H9 (cell line): ENCODE data around the gene YIPF5. TPM values are rescaled to one million over a fixed set of nuclear protein-coding genes. Genes with fewer than 3 reads are reported as not detected.

ENCODE experiments used
- DNase-seq: peaks from one replicate; pipeline ENCODE4 v3.0.0-alpha.2; 2017
- H2AFZ ChIP-seq: one replicate; pipeline ENCODE4 v1.6.1; 2013; ENCODE audit warnings: mild to moderate bottlenecking, low read length, control low read depth, moderate library complexity
- H2AK5ac ChIP-seq: 2 replicates; pipeline ENCODE4 v1.6.1; 2013; ENCODE audit warnings: low read length, control low read depth, mixed read lengths; ENCODE audit not compliant: insufficient read length
- H2BK120ac ChIP-seq: one replicate; pipeline ENCODE4 v1.6.1; 2013; ENCODE audit warnings: low read depth, mild to moderate bottlenecking, low read length, control low read depth, inconsistent platforms; ENCODE audit not compliant: poor library complexity, severe bottlenecking
- H2BK12ac ChIP-seq: 2 replicates; pipeline ENCODE4 v1.6.1; 2013; ENCODE audit warnings: low read length, control low read depth, mixed read lengths, low read depth; ENCODE audit not compliant: insufficient read length
- H2BK15ac ChIP-seq: 2 replicates; pipeline ENCODE4 v1.6.1; 2013; ENCODE audit warnings: low read depth, low read length, control low read depth
- H2BK20ac ChIP-seq: one replicate; pipeline ENCODE4 v1.6.1; 2013; ENCODE audit warnings: low read depth, mild to moderate bottlenecking, low read length, control low read depth, inconsistent platforms; ENCODE audit not compliant: poor library complexity, severe bottlenecking
- H2BK5ac ChIP-seq: 2 replicates; pipeline ENCODE4 v1.6.1; 2013; ENCODE audit warnings: low read length, control low read depth, mixed read lengths; ENCODE audit not compliant: insufficient read length
- H3K14ac ChIP-seq: 2 replicates; pipeline ENCODE4 v1.6.1; 2013; ENCODE audit warnings: low read length, control low read depth; ENCODE audit not compliant: insufficient read depth
- H3K18ac ChIP-seq: 2 replicates; pipeline ENCODE4 v1.6.1; 2013; ENCODE audit warnings: low read depth, mild to moderate bottlenecking, mixed read lengths, low read length, control low read depth; ENCODE audit not compliant: insufficient read length
- H3K23ac ChIP-seq: 2 replicates; pipeline ENCODE4 v1.6.1; 2013; ENCODE audit warnings: low read length, control low read depth, mixed read lengths, low read depth; ENCODE audit not compliant: insufficient read length
- H3K23me2 ChIP-seq: 2 replicates; pipeline ENCODE4 v1.6.1; 2013; ENCODE audit warnings: low read depth, mild to moderate bottlenecking, mixed read lengths, low read length, control low read depth; ENCODE audit not compliant: insufficient read length, poor library complexity, severe bottlenecking
- H3K27ac ChIP-seq: 2 replicates; pipeline ENCODE4 v1.5.1; 2013; ENCODE audit warnings: low read length, control low read depth, mixed read lengths, low read depth; ENCODE audit not compliant: insufficient read length
- H3K27me3 ChIP-seq: 2 replicates; pipeline ENCODE4 v1.6.1; 2013; ENCODE audit warnings: low read length, control low read depth, inconsistent platforms; ENCODE audit not compliant: insufficient read depth
- H3K4ac ChIP-seq: 2 replicates; pipeline ENCODE4 v1.6.1; 2013; ENCODE audit warnings: low read depth, mild to moderate bottlenecking, control low read depth, inconsistent platforms, low read length, moderate library complexity
- H3K4me1 ChIP-seq: 2 replicates; pipeline ENCODE4 v1.6.1; 2013; ENCODE audit warnings: low read length, control low read depth, inconsistent platforms; ENCODE audit not compliant: insufficient read depth
- H3K4me2 ChIP-seq: 2 replicates; pipeline ENCODE4 v1.6.1; 2013; ENCODE audit warnings: low read length, control low read depth, mixed read lengths; ENCODE audit not compliant: insufficient read length, insufficient read depth
- H3K56ac ChIP-seq: 2 replicates; pipeline ENCODE4 v1.6.1; 2013; ENCODE audit warnings: low read depth, mild to moderate bottlenecking, mixed read lengths, low read length, control low read depth; ENCODE audit not compliant: insufficient read length
- H3K79me1 ChIP-seq: 2 replicates; pipeline ENCODE4 v1.6.1; 2013; ENCODE audit warnings: low read depth, mild to moderate bottlenecking, moderate library complexity, low read length, control low read depth, inconsistent platforms; ENCODE audit not compliant: insufficient read depth, poor library complexity, severe bottlenecking
- H3K79me2 ChIP-seq: 2 replicates; pipeline ENCODE4 v1.6.1; 2013; ENCODE audit warnings: low read length, control low read depth, inconsistent platforms; ENCODE audit not compliant: insufficient read depth
- H3K9ac ChIP-seq: 2 replicates; pipeline ENCODE4 v1.6.1; 2013; ENCODE audit warnings: low read length, control low read depth, mixed read lengths; ENCODE audit not compliant: insufficient read length; ENCODE audit errors: extremely low read depth
- H3K9me3 ChIP-seq: one replicate; pipeline ENCODE4 v1.6.1; 2013; ENCODE audit warnings: low read depth, low read length, inconsistent platforms; ENCODE audit not compliant: control insufficient read depth
- H3T11ph ChIP-seq: one replicate; pipeline ENCODE4 v1.6.1; 2013; ENCODE audit warnings: mild to moderate bottlenecking, low read length, control low read depth, inconsistent platforms
- H4K20me1 ChIP-seq: one replicate; pipeline ENCODE4 v1.6.1; 2013; ENCODE audit not compliant: control insufficient read depth, insufficient read length, insufficient read depth
- H4K5ac ChIP-seq: 2 replicates; pipeline ENCODE4 v1.6.1; 2013; ENCODE audit warnings: low read depth, mild to moderate bottlenecking, mixed read lengths, low read length, control low read depth; ENCODE audit not compliant: insufficient read length
- H4K8ac ChIP-seq: replicated peaks from 2 replicates; pipeline ENCODE4 v1.6.1; 2013; ENCODE audit warnings: low read length, control low read depth, mixed read lengths, low read depth; ENCODE audit not compliant: insufficient read length
- H4K91ac ChIP-seq: 2 replicates; pipeline ENCODE4 v1.6.1; 2013; ENCODE audit warnings: low read depth, mild to moderate bottlenecking, moderate library complexity, mixed read lengths, low read length, control low read depth; ENCODE audit not compliant: insufficient read length
- H3K27ac Mint-ChIP-seq, 3 experiments: 2 replicates in 2 of 3; 3 replicates in 1 of 3; pipeline ENCODE4 v1.8.0; 2020 to 2021; ENCODE audit warnings: mixed read lengths in 3 of 3, mild to moderate bottlenecking in 1 of 3, moderate library complexity in 1 of 3
- H3K27me3 Mint-ChIP-seq: 2 replicates; pipeline ENCODE4 v1.8.0; 2021; ENCODE audit warnings: low read depth, mild to moderate bottlenecking, moderate library complexity, mixed read lengths
- H3K36me3 Mint-ChIP-seq, 3 experiments: 2 replicates in 2 of 3; 3 replicates in 1 of 3; pipeline ENCODE4 v1.8.0; 2020 to 2021; ENCODE audit warnings: low read depth in 3 of 3, mixed read lengths in 3 of 3; ENCODE audit not compliant: insufficient read depth in 1 of 3
- H3K4me1 Mint-ChIP-seq, 2 experiments: 2 replicates each; pipeline ENCODE4 v1.8.0; 2020; ENCODE audit warnings: mixed read lengths in 2 of 2
- H3K4me3 Mint-ChIP-seq, 2 experiments: 2 replicates in 1 of 2; 3 replicates in 1 of 2; pipeline ENCODE4 v1.8.0; 2020 to 2021; ENCODE audit warnings: mild to moderate bottlenecking in 2 of 2, mixed read lengths in 2 of 2, moderate library complexity in 1 of 2
- H3K9me3 Mint-ChIP-seq, 2 experiments: 2 replicates in 1 of 2; 3 replicates in 1 of 2; pipeline ENCODE4 v1.8.0; 2020; ENCODE audit warnings: mild to moderate bottlenecking in 2 of 2, mixed read lengths in 2 of 2, moderate library complexity in 1 of 2
- WGBS: extraction: QIAGEN DNeasy Blood & Tissue Kit; methylation state at CpG from one replicate; pipeline ENCODE4 v1.1.7; 2013; ENCODE audit warnings: missing lambda C conversion rate, low lambda C conversion rate, mixed read lengths; ENCODE audit not compliant: insufficient read length; ENCODE audit errors: extremely low coverage; 5-methylcytosine and 5-hydroxymethylcytosine counted together
- total RNA-seq: library from RNA; stranded (reverse); gene quantifications from 2 replicates; pipeline ENCODE4 v1.2.1, GENCODE V29; 2021
- TF ChIP-seq, protein P1 (sequence below): fragments of 200-600 bp; sonication (generic); conservative IDR thresholded peaks from 3 replicates; pipeline ENCODE4 v1.8.0; 2021; ENCODE audit warnings: antibody characterized with exemption, mild to moderate bottlenecking

The YIPF5 gene
- total RNA-seq, 1 experiment from 2014 or later, result 44.6 TPM

DNA sequence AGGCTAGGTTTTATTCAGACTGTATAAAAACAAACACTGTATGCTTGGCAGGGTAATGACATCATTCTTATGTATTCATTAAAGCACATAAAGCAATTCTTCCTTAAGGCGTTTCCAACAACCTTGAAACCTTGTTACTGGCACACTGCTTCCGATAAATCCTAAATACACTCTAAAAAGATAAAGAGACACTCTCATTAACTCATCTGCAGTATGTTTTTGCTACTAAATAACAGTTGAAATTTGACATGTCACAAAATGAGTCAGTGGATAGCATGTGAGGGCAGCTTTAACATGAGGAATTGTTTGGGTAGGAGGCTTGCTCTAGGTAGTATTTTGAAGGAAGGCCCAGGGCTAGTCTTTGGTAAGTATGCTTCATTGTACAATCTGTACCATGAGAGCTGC, 13.7 kb downstream of the YIPF5 start:
- Mint-ChIP-seq H3K36me3 (peaks cover 11 to 20% (median 19%) of the 10 kb centered on the region in 3 experiments; a peak in 6 of 7 replicates), H3K4me3 (no peak overlapping the region), H3K4me1 (no peaks in the 10 kb centered on the region), H3K27me3 (no peaks in the 10 kb centered on the region), H3K27ac (no peak overlapping the region), H3K9me3 (no peaks in the 10 kb centered on the region)
- H2BK15ac ChIP-seq, result no peak overlapping the region
- no peaks in the 10 kb centered on the region for H3K23me2 ChIP-seq
- H3K4me1 ChIP-seq, result no peaks in the 10 kb centered on the region
- no peak overlapping the region for H2BK20ac ChIP-seq
- no CpG with 5 or more reads among the region's 2 CpGs for WGBS
- TF ChIP-seq, protein P1, sequence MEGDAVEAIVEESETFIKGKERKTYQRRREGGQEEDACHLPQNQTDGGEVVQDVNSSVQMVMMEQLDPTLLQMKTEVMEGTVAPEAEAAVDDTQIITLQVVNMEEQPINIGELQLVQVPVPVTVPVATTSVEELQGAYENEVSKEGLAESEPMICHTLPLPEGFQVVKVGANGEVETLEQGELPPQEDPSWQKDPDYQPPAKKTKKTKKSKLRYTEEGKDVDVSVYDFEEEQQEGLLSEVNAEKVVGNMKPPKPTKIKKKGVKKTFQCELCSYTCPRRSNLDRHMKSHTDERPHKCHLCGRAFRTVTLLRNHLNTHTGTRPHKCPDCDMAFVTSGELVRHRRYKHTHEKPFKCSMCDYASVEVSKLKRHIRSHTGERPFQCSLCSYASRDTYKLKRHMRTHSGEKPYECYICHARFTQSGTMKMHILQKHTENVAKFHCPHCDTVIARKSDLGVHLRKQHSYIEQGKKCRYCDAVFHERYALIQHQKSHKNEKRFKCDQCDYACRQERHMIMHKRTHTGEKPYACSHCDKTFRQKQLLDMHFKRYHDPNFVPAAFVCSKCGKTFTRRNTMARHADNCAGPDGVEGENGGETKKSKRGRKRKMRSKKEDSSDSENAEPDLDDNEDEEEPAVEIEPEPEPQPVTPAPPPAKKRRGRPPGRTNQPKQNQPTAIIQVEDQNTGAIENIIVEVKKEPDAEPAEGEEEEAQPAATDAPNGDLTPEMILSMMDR, result no peak
- H3K79me1 ChIP-seq, result no peaks in the 10 kb centered on the region
- no peaks in the 10 kb centered on the region for H3K9me3 ChIP-seq
- H3K4me2 ChIP-seq, result no peak overlapping the region
- no peak overlapping the region for H2BK5ac ChIP-seq
- H3K27me3 ChIP-seq, result no peaks in the 10 kb centered on the region
- H3T11ph ChIP-seq, result no peak overlapping the region
- DNase-seq, result no peak
- no peak overlapping the region for H3K23ac ChIP-seq
- H3K14ac ChIP-seq, result no peak overlapping the region
- H3K56ac ChIP-seq, result no peak overlapping the region
- no peaks in the 10 kb centered on the region for H3K79me2 ChIP-seq
- H2BK12ac ChIP-seq, result no peak overlapping the region
- H2BK120ac ChIP-seq, result no peak overlapping the region
- H2AFZ ChIP-seq, result no peak overlapping the region
- H4K20me1 ChIP-seq, result no peaks in the 10 kb centered on the region
- no peak overlapping the region for H2AK5ac ChIP-seq
- no peak overlapping the region for H4K91ac ChIP-seq
- no peak overlapping the region for H3K18ac ChIP-seq
- no peak overlapping the region for H3K9ac ChIP-seq
- no peak overlapping the region for H3K27ac ChIP-seq
- no peak overlapping the region for H4K8ac ChIP-seq
- H3K4ac ChIP-seq, result no peak overlapping the region
- no peak overlapping the region for H4K5ac ChIP-seq
